H1 (cell line): Measurements from ENCODE around the gene TNS1. TPM values are rescaled to one million over a fixed set of nuclear protein-coding genes. Genes with fewer than 3 reads are reported as not detected.

ENCODE experiments used
- ATF3 ChIP-seq: IDR thresholded peaks from 2 replicates; pipeline ENCODE4 v1.6.1; 2011; ENCODE audit warnings: low read depth, mild to moderate bottlenecking, low read length; ENCODE audit not compliant: insufficient read depth
- EP300 ChIP-seq, 2 experiments: IDR thresholded peaks; 1 replicate in 1 of 2; 2 replicates in 1 of 2; pipeline ENCODE4 v1.6.1; 2011 to 2012; ENCODE audit warnings: low read depth in 2 of 2, low read length in 2 of 2, mild to moderate bottlenecking in 2 of 2, borderline replicate concordance in 1 of 2, inconsistent platforms in 1 of 2, moderate library complexity in 1 of 2
- GTF2F1 ChIP-seq: IDR thresholded peaks from 2 replicates; pipeline ENCODE4 v1.6.1; 2012; ENCODE audit warnings: low read depth, low read length, improper control_type of control experiment, borderline replicate concordance
- PHF8 ChIP-seq: fragments of 200-600 bp; sonication (generic); conservative IDR thresholded peaks from 2 replicates; pipeline ENCODE4 v1.7.1; 2012; ENCODE audit warnings: low read depth, mild to moderate bottlenecking, inconsistent platforms, low read length, moderate library complexity
- polyA plus RNA-seq, 7 experiments: library from polyadenylated mRNA; depleted of rRNA in 3 of 7; stranded (reverse) in 5 of 7; unstranded in 2 of 7; fragments of >200 nt in 5 of 7; fragments of 200-250 nt in 2 of 7; gene quantifications; 1 replicate in 5 of 7; 2 replicates in 1 of 7; 4 replicates in 1 of 7; pipeline versions ENCODE4 v1.2.1 to v1.2.3, GENCODE V29; 2011 to 2013; ENCODE audit warnings: missing spikeins in 2 of 7, mixed read lengths in 2 of 7
- total RNA-seq: library from RNA; stranded (reverse); fragmentation: NEBNext Ultra II Directional; extraction: Animal tissue kit (Norgen Biotek cat#: 25700); gene quantifications from 2 replicates; pipeline ENCODE4 v1.2.1, GENCODE V29; 2021

TNS1 gene
- total and polyA plus RNA-seq, 2 of the 8 experiments (the other 6 are each of a cell fraction or from before 2014, with no cell fraction given), result 1.5 to 5.1 TPM

GRCh38 chr2:218002143-218002844, 501 bp downstream of the TNS1 start (continued):
- no peak for TF ChIP-seq GTF2F1
- no peak for TF ChIP-seq PHF8
- TF ChIP-seq EP300 (IDR thresholded peaks at IDR 0.05; ENCODE audit: borderline replicate concordance in 1 of 2, low read depth in 2 of 2, low read length in 2 of 2), result no peak
- TF ChIP-seq ATF3, result no peak
- TF ChIP-seq, all 59 proteins: peak for 0
